SJCRH30 (cell line): ENCODE measurements around the gene NFKBIA. TPM values are rescaled to one million over a fixed set of nuclear protein-coding genes. Genes with fewer than 3 reads are reported as not detected.
"Not testable (repeated sequence)": the region's sequence is repeated elsewhere in the genome, so short reads cannot be mapped to it uniquely, and the experiment has no call there.

Experiments
- DNase-seq, 2 experiments: peaks; one replicate each; pipeline ENCODE4 v3.0.0-alpha.2; 2015 to 2020
- H3K27ac ChIP-seq: fragments of 250-450 bp; sonication (Bioruptor Pico); 2 replicates; pipeline ENCODE4 v1.5.1; 2020; ENCODE audit warnings: mild to moderate bottlenecking, moderate library complexity
- H3K27me3 ChIP-seq: fragments of 250-450 bp; sonication (Bioruptor Pico); 2 replicates; pipeline ENCODE4 v1.5.1; 2020; ENCODE audit warnings: mild to moderate bottlenecking, moderate library complexity
- H3K36me3 ChIP-seq: fragments of 250-450 bp; sonication (Bioruptor Pico); 2 replicates; pipeline ENCODE4 v1.5.1; 2020; ENCODE audit warnings: mild to moderate bottlenecking, moderate library complexity
- H3K4me1 ChIP-seq: fragments of 250-450 bp; sonication (Bioruptor Pico); 2 replicates; pipeline ENCODE4 v1.5.1; 2020; ENCODE audit warnings: mild to moderate bottlenecking, moderate library complexity
- H3K4me3 ChIP-seq: fragments of 250-450 bp; sonication (Bioruptor Pico); 2 replicates; pipeline ENCODE4 v1.5.1; 2020; ENCODE audit warnings: mild to moderate bottlenecking, moderate library complexity
- H3K9me3 ChIP-seq: fragments of 250-450 bp; sonication (Bioruptor Pico); replicated peaks from 2 replicates; pipeline ENCODE4 v1.5.1; 2020; ENCODE audit warnings: mild to moderate bottlenecking, moderate library complexity
- total RNA-seq: library from RNA; depleted of rRNA; stranded (reverse); fragments of >200 nt; shearing (Covaris generic); gene quantifications from 2 replicates; pipeline ENCODE4 v1.2.3, GENCODE V29; 2014; rRNA removed

NFKBIA gene, protein sequence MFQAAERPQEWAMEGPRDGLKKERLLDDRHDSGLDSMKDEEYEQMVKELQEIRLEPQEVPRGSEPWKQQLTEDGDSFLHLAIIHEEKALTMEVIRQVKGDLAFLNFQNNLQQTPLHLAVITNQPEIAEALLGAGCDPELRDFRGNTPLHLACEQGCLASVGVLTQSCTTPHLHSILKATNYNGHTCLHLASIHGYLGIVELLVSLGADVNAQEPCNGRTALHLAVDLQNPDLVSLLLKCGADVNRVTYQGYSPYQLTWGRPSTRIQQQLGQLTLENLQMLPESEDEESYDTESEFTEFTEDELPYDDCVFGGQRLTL
- 24.5 and 25.7 TPM in 2 replicates for total RNA-seq

DNA sequence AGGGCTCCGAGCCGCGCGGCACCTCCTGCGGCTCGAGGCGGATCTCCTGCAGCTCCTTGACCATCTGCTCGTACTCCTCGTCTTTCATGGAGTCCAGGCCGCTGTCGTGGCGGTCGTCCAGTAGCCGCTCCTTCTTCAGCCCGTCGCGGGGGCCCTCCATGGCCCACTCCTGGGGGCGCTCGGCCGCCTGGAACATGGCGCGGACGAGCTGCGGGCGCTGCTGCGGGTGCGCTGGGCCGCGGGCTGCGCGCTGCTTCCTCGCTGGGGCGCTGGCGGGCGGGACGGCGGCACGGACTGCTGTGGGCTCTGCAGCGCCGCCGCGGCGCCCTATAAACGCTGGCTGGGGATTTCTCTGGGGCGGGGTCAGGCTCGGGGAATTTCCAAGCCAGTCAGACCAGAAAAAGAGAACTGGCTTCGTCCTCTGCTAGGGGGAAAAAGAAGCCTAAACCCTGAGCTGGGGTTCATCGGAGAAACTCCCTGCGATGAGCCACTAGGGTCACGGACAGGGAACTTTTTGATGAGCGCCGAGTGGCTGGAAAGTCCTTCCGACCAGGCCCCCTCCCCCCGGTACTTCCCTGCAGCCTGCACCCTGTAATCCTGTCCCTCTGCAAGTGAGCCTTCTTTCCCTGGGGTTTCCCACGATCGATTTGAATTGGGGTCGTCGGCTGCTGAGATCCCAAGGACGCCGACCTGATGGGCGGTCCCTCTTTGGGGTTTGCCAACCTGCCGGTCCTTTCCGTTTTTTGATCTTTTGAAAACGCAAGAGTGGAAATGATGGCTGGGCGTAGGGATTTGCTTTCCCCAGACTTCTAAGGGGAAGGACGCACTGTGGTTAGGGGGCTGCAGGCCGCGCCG, at the start of gene NFKBIA:
Gene NFKBIA (minus strand): TSS at position 301 of the 855 bp plus-strand sequence. CDS start 105 bp downstream, at position 196.
- DNase-seq = peak; percentile 84 to 88
- H3K4me3 ChIP-seq = peak within 1 kb of the TSS; percentile 93
- peak within 1 kb of the TSS; percentile 81; the same call in 1 of the 2 replicates for H3K27ac ChIP-seq
- peaks cover 37% of the 10 kb centered on the region for H3K36me3 ChIP-seq
- H3K4me1 ChIP-seq = 0 out of 2 replicates have a peak, but pooled peaks cover 4% of the 10 kb centered on the region
- H3K27me3 ChIP-seq = no peaks in the 10 kb centered on the region
- H3K9me3 ChIP-seq = no peaks in the 10 kb centered on the region

- H3K27ac ChIP-seq = no peak overlapping the region
- H3K27me3 ChIP-seq = no peaks in the 10 kb centered on the region
- no peaks in the 10 kb centered on the region for H3K4me1 ChIP-seq
- no peak overlapping the region for H3K4me3 ChIP-seq
- no peak for DNase-seq
- H3K9me3 ChIP-seq = no peaks in the 10 kb centered on the region
- no peaks in the 10 kb centered on the region for H3K36me3 ChIP-seq
Observed at GRCh38 chr14:35446450-35446849, 41.9 kb upstream of the NFKBIA start.

DNA sequence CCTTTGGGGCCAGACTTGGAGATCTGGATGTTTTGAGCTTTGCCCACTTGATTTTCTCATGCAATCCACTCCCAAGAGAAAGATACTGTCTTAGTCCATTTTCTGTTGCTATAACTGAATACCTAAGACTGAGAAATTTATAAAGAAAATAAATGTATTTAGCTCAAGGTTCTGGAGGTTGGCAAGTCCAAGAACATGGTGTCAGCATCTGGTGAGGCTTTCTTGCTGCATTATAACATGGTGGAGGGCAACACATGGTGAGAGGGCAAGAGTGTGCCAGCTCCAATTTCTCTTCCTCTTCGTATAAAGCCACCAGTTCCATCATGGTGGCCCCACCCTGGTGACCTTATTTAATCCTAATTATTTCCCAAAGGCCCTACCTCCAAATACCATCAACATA, 39.6 kb upstream of the NFKBIA start:
- H3K4me1 ChIP-seq = no peaks in the 10 kb centered on the region
- H3K36me3 ChIP-seq = no peaks in the 10 kb centered on the region
- no peaks in the 10 kb centered on the region for H3K9me3 ChIP-seq
- H3K27me3 ChIP-seq = no peaks in the 10 kb centered on the region
- no peak overlapping the region for H3K4me3 ChIP-seq
- H3K27ac ChIP-seq = no peak overlapping the region
- DNase-seq = no peak

DNA sequence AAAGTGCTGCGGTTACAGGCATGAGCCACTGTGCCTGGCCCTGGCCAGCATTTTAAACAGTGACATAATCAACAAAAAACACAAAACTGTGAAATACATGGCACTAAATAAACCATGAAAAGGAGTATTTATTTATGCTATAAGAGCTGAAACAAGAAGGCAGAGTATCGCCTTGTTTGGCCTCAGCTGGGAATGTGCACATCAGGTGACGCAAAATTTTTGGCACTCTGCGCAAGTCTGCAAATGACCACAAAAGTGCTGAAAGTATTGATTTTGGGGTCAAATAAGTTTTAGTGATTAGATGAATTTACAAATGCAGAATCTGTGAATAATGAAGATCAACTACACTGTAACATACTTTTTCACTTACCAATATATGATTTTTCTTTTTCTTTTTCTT, 36.6 kb upstream of the NFKBIA start:
- no peak for DNase-seq
- no peak overlapping the region for H3K27ac ChIP-seq
- H3K9me3 ChIP-seq = no peaks in the 10 kb centered on the region
- no peaks in the 10 kb centered on the region for H3K36me3 ChIP-seq
- no peaks in the 10 kb centered on the region for H3K4me1 ChIP-seq
- H3K27me3 ChIP-seq = no peaks in the 10 kb centered on the region
- H3K4me3 ChIP-seq = no peak overlapping the region

GRCh38 chr14:35438910-35439713, 34.6 kb upstream of the NFKBIA start:
- DNase-seq = peak; percentile 11 to 48
- Histone ChIP-seq H3K36me3 (no peaks in the 10 kb centered on the region), H3K4me1 (no peaks in the 10 kb centered on the region), H3K9me3 (no peaks in the 10 kb centered on the region), H3K27me3 (no peaks in the 10 kb centered on the region), H3K27ac (no peak overlapping the region), H3K4me3 (no peak overlapping the region)

- not testable (repeated sequence) for DNase-seq, H3K27me3 ChIP-seq, H3K27ac ChIP-seq
Observed at GRCh38 chr14:35438492-35438891, 33.9 kb upstream of the NFKBIA start.

DNA sequence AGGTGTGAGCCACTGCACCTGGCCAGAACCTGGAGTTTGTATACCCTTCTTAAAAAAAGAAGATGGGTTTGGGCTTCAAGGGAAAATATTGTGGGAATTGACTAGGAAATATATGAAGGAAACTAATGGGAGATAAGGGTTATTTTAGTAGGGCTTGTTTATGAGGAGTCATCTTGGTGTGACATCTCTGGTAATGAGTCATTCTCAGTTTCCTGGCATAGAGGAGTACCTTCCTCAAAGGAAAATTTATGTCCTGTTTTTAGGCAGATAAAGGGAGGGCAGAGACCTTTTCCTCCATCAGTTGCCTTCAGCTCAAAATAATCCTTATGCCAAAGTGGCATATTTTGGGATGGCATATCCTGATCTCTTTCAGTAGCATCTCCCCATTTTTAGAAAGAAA, 30.6 kb upstream of the NFKBIA start:
- Histone ChIP-seq H3K4me3 (no peak overlapping the region), H3K36me3 (no peaks in the 10 kb centered on the region), H3K4me1 (no peaks in the 10 kb centered on the region), H3K27ac (no peak overlapping the region), H3K9me3 (no peaks in the 10 kb centered on the region), H3K27me3 (no peaks in the 10 kb centered on the region)
- no peak for DNase-seq

More at GRCh38 chr14:35438492-35438891, 33.9 kb upstream of the NFKBIA start:
- not testable (repeated sequence) for H3K36me3 ChIP-seq, H3K4me3 ChIP-seq, H3K4me1 ChIP-seq, H3K9me3 ChIP-seq

DNA sequence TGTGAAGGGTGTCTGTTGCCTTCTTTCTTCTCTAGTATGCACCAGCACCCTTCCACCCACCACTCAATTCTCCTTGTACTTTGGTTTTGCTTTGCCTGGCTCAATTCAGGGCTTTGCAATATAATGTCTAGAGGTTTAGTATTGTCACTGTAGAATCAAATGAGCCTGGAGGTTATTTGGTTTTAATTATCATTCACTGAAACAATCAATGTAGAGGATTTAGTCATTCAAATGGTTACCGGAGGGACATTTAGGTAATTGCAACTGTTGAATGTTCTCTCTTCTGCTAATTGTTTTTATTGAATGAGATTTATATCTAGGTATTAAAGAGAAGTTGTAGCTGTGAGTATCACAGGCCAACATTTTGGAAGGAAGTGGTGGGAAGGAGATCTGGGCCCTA, 29.3 kb upstream of the NFKBIA start:
- no peaks in the 10 kb centered on the region for H3K4me1 ChIP-seq
- no peaks in the 10 kb centered on the region for H3K27me3 ChIP-seq

GRCh38 chr14:35430459-35431199, 26.1 kb upstream of the NFKBIA start:
- Histone ChIP-seq H3K36me3 (no peaks in the 10 kb centered on the region), H3K9me3 (no peaks in the 10 kb centered on the region), H3K27me3 (no peaks in the 10 kb centered on the region), H3K4me1 (no peaks in the 10 kb centered on the region), H3K27ac (no peak overlapping the region), H3K4me3 (no peak overlapping the region)
- no peak for DNase-seq

More for the DNA sequence above, 29.3 kb upstream of the NFKBIA start:
- H3K4me3 ChIP-seq = no peak overlapping the region
- no peaks in the 10 kb centered on the region for H3K36me3 ChIP-seq
- H3K9me3 ChIP-seq = no peaks in the 10 kb centered on the region
- H3K27ac ChIP-seq = no peak overlapping the region
- no peak for DNase-seq

DNA sequence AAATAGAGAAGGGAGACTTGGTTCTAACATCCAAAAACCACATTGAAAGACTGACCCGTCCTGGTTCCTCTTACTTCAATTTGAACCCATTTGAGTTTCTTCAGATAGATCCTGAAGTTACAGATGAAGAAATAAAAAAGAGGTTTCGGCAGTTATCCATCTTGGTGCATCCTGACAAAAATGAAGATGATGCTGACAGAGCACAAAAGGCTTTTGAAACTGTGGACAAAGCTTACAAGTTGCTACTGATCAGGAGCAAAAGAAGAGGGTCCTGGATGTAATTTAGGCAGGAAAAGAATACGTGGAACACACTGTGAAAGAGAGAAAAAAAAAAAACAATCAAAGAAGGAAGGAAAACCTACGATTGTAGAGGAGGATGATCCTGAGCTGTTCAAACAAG, 25.4 kb upstream of the NFKBIA start:
- H3K4me3 ChIP-seq = no peak overlapping the region
- no peaks in the 10 kb centered on the region for H3K27me3 ChIP-seq
- no peak for DNase-seq
- no peaks in the 10 kb centered on the region for H3K36me3 ChIP-seq
- no peak overlapping the region for H3K27ac ChIP-seq
- no peaks in the 10 kb centered on the region for H3K4me1 ChIP-seq
- no peaks in the 10 kb centered on the region for H3K9me3 ChIP-seq

- Histone ChIP-seq H3K27ac (no peak overlapping the region), H3K27me3 (no peaks in the 10 kb centered on the region), H3K36me3 (no peaks in the 10 kb centered on the region), H3K4me3 (no peak overlapping the region), H3K4me1 (peaks cover 7% of the 10 kb centered on the region), H3K9me3 (no peaks in the 10 kb centered on the region)
- no peak for DNase-seq
Observed at GRCh38 chr14:35425850-35426249, 21.3 kb upstream of the NFKBIA start.

DNA sequence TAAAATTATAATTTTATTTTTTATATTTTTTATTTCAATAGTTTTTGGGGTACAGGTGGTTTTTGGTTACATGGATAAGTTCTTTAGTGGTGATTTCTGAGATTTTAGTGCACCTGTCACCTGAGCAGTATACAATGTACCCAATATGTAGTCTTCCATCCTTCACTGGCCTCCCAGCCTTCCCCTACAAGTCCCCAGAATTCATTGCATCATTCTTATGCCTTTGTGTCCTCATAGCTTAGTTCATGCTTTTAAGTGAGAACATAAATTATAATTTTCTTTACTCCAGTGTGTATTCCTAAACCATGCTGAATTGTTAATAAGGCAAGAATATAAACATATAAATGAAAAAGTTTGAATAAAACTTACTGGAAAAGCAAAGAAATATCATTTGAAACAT, 19.1 kb upstream of the NFKBIA start:
- Histone ChIP-seq H3K27ac (no peak overlapping the region), H3K4me1 (peaks cover 7% of the 10 kb centered on the region), H3K36me3 (no peaks in the 10 kb centered on the region), H3K9me3 (no peaks in the 10 kb centered on the region), H3K4me3 (no peak overlapping the region), H3K27me3 (no peaks in the 10 kb centered on the region)
- DNase-seq = no peak

DNA sequence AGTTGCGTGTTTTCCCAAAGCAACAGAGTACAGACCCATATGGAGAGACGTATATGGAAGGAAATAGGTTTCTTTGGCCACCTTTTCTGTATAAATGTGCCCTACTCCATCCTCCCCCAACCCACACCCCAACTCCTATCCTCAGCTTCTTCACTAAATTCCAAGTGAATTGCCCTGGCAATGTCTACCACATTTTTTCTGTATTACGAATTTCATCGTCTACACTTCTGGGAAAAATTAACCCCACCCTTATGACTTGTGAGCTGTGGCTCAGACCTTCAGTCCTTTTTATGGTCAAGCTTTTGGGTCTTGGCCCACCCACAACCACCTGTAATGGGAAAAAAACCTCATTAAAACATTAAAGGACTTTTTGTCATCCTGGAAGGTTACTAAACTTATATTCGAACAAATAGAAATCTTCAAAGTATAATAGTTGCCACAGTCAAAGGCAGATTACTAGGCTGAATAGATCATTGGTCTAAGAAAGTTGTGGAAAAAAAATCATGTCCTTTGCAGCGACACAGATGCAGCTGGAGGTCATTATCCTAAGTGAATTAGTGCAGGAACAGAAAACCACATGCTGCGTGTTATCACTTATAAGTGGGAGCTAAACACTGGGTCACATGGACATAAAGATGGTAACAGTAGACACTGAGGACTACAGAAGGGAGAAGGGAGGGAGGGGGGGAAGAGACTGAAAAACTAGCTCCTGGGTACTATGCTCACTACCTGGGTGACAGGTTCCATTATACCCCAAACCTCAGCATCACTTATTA, 15.7 kb upstream of the NFKBIA start:
- no peaks in the 10 kb centered on the region for H3K9me3 ChIP-seq
- no peaks in the 10 kb centered on the region for H3K27me3 ChIP-seq
- H3K36me3 ChIP-seq = no peaks in the 10 kb centered on the region
- H3K4me3 ChIP-seq = no peak overlapping the region
- no peak overlapping the region for H3K27ac ChIP-seq
- peaks cover 7% of the 10 kb centered on the region for H3K4me1 ChIP-seq
- no peak for DNase-seq
